ENCODE results near the gene HAVCR2.
A peak's percentile ranks its signal among the peaks of the same experiment; 100 is the strongest.
"Not testable (repeated sequence)": the region's sequence is repeated elsewhere in the genome, so short reads cannot be mapped to it uniquely, and the experiment has no call there.

The HAVCR2 gene

GRCh38 chr5:157088342-157088990 is 20.4 kb downstream of the HAVCR2 start:
- no peak for DNase-seq (ENCODE audit: low read depth, low spot score)

- no peak for DNase-seq (ENCODE audit: low read depth, low spot score)
Measured at GRCh38 chr5:157086751-157087359, 22.0 kb downstream of the HAVCR2 start.

GRCh38 chr5:157085930-157086329 is 22.9 kb downstream of the HAVCR2 start:
- DNase-seq (ENCODE audit: low read depth, low spot score) = no peak

GRCh38 chr5:157080286-157080685 is 28.6 kb downstream of the HAVCR2 start:
- DNase-seq (ENCODE audit: low read depth, low spot score) = no peak

- DNase-seq (ENCODE audit: low read depth, low spot score) = peak; percentile 56
Measured at GRCh38 chr5:157076558-157076957, 32.3 kb downstream of the HAVCR2 start.

- DNase-seq (ENCODE audit: low read depth, low spot score) = no peak
Measured at GRCh38 chr5:157072508-157072907, 36.3 kb downstream of the HAVCR2 start.

- no peak for DNase-seq (ENCODE audit: low read depth, low spot score)
Measured at GRCh38 chr5:157069949-157070348, 38.9 kb downstream of the HAVCR2 start.

- no peak for DNase-seq (ENCODE audit: low read depth, low spot score)
Measured at GRCh38 chr5:157068785-157069184, 40.1 kb downstream of the HAVCR2 start.

- DNase-seq (ENCODE audit: low read depth, low spot score) = no peak
Measured at GRCh38 chr5:157068339-157068738, 40.5 kb downstream of the HAVCR2 start.

GRCh38 chr5:157067005-157067404 is 41.8 kb downstream of the HAVCR2 start:
- no peak for DNase-seq (ENCODE audit: low read depth, low spot score)

GRCh38 chr5:157066080-157066479 is 42.8 kb downstream of the HAVCR2 start:
- no peak for DNase-seq (ENCODE audit: low read depth, low spot score)

- DNase-seq (ENCODE audit: low read depth, low spot score) = no peak
Measured at GRCh38 chr5:157063776-157064430, 44.9 kb downstream of the HAVCR2 start.

GRCh38 chr5:157059891-157060290 is 49.0 kb downstream of the HAVCR2 start:
- no peak for DNase-seq (ENCODE audit: low read depth, low spot score)

- no peak for DNase-seq (ENCODE audit: low read depth, low spot score)
Measured at GRCh38 chr5:157059093-157059539, 49.7 kb downstream of the HAVCR2 start, which contains the start of gene HAVCR1. HAVCR1 (minus strand) TSS chr5:157059116; CDS start chr5:157057943, 1,173 bp downstream.

GRCh38 chr5:157057459-157058370 is 51.1 kb downstream of the HAVCR2 start:
- no peak for DNase-seq (ENCODE audit: low read depth, low spot score)

- DNase-seq (ENCODE audit: low read depth, low spot score) = not testable (repeated sequence)
Measured at GRCh38 chr5:157056848-157057247, 52.0 kb downstream of the HAVCR2 start.

- DNase-seq (ENCODE audit: low read depth, low spot score) = no peak
Measured at GRCh38 chr5:157051604-157052245, 57.1 kb downstream of the HAVCR2 start.

GRCh38 chr5:157050050-157050449 is 58.8 kb downstream of the HAVCR2 start:
- no peak for DNase-seq (ENCODE audit: low read depth, low spot score)

GRCh38 chr5:157049605-157050004 is 59.2 kb downstream of the HAVCR2 start:
- no peak for DNase-seq (ENCODE audit: low read depth, low spot score)

GRCh38 chr5:157047898-157048297 is 60.9 kb downstream of the HAVCR2 start:
- DNase-seq (ENCODE audit: low read depth, low spot score) = no peak

- DNase-seq (ENCODE audit: low read depth, low spot score) = not testable (repeated sequence)
Measured at GRCh38 chr5:157047016-157047415, 61.8 kb downstream of the HAVCR2 start.
